Body of pancreas (tissue), 4 donors: ENCODE results near the gene KANK2.

Experiments used
- POLR2A ChIP-seq, 3 donors: fragments of 450-650 bp; IDR thresholded peaks; one replicate each; pipeline ENCODE4 v1.6.1; 2016; ENCODE audit warnings: antibody characterized with exemption in 3 of 3, mild to moderate bottlenecking in 2 of 3
- TF ChIP-seq, protein P1 (sequence below), 7 experiments: fragments of 450-650 bp in 4 of 7; fragments of 200-600 bp in 3 of 7; sonication (generic) in 3 of 7; IDR thresholded peaks; one replicate each; pipeline ENCODE4 v1.5.1; 2016 to 2019; ENCODE audit warnings: antibody characterized with exemption in 7 of 7

DNA sequence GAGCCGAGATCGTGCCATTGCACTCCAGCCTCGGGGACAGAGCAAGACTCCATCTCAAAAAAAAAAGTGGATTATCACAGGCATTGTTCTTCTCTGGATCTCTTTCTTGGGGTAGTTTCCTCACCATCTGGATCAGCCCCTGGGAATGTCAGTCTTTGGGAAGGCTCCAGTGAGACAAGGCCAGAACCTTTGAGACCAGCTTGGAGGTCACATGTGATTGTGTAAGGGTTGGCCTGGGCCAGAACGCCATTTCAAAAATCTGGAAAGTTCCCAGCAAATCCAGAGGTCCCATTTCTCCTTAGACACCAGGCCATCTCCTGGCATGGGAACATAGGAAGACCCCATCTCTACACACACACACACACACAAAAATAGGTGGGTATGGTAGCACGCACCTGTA is 27.8 kb upstream of the KANK2 start:
- TF ChIP-seq POLR2A (IDR thresholded peaks at IDR 0.05), result no peak
- TF ChIP-seq, protein P1, sequence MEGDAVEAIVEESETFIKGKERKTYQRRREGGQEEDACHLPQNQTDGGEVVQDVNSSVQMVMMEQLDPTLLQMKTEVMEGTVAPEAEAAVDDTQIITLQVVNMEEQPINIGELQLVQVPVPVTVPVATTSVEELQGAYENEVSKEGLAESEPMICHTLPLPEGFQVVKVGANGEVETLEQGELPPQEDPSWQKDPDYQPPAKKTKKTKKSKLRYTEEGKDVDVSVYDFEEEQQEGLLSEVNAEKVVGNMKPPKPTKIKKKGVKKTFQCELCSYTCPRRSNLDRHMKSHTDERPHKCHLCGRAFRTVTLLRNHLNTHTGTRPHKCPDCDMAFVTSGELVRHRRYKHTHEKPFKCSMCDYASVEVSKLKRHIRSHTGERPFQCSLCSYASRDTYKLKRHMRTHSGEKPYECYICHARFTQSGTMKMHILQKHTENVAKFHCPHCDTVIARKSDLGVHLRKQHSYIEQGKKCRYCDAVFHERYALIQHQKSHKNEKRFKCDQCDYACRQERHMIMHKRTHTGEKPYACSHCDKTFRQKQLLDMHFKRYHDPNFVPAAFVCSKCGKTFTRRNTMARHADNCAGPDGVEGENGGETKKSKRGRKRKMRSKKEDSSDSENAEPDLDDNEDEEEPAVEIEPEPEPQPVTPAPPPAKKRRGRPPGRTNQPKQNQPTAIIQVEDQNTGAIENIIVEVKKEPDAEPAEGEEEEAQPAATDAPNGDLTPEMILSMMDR (IDR thresholded peaks at IDR 0.05), result no peak
